Endodermal cell (in vitro differentiated cells): ENCODE results near the gene C4orf50. TPM values are rescaled to one million over a fixed set of nuclear protein-coding genes. Genes with fewer than 3 reads are reported as not detected.

Experiments used
- DNase-seq: peaks from one replicate; pipeline ENCODE4 v3.0.0-alpha.2; 2017
- H3K27ac ChIP-seq: 2 replicates; pipeline ENCODE4 v1.5.1; 2013; ENCODE audit warnings: mild to moderate bottlenecking, low read depth, low read length, moderate library complexity
- H3K27me3 ChIP-seq: 2 replicates; pipeline ENCODE4 v1.6.1; 2013; ENCODE audit warnings: mild to moderate bottlenecking, low read length, moderate library complexity; ENCODE audit not compliant: insufficient read depth, control insufficient read depth, poor library complexity, severe bottlenecking
- H3K36me3 ChIP-seq: 2 replicates; pipeline ENCODE4 v1.7.0; 2013; ENCODE audit warnings: mild to moderate bottlenecking, low read length, moderate library complexity; ENCODE audit not compliant: control insufficient read depth, insufficient read depth
- H3K4me1 ChIP-seq: one replicate; pipeline ENCODE4 v1.7.0; 2013; ENCODE audit warnings: low read length; ENCODE audit not compliant: control insufficient read depth, insufficient read depth
- H3K4me3 ChIP-seq: 2 replicates; pipeline ENCODE4 v1.5.1; 2013; ENCODE audit warnings: mild to moderate bottlenecking, low read length, moderate library complexity
- H3K9ac ChIP-seq: 2 replicates; pipeline ENCODE4 v1.6.1; 2013; ENCODE audit warnings: mild to moderate bottlenecking, low read length, moderate library complexity; ENCODE audit not compliant: poor library complexity, severe bottlenecking; ENCODE audit errors: extremely low read depth
- H3K9me3 ChIP-seq: 2 replicates; pipeline ENCODE4 v1.6.1; 2013; ENCODE audit warnings: mild to moderate bottlenecking, low read length, moderate library complexity; ENCODE audit not compliant: control insufficient read depth
- H3K27ac Mint-ChIP-seq: 2 replicates; pipeline ENCODE4 v1.8.0; 2020; ENCODE audit warnings: mixed read lengths
- H3K27me3 Mint-ChIP-seq: 2 replicates; pipeline ENCODE4 v1.8.0; 2021; ENCODE audit warnings: mild to moderate bottlenecking, mixed read lengths; ENCODE audit not compliant: insufficient read depth
- H3K36me3 Mint-ChIP-seq: 2 replicates; pipeline ENCODE4 v1.8.0; 2020; ENCODE audit warnings: low read depth, mixed read lengths
- H3K4me1 Mint-ChIP-seq: 2 replicates; pipeline ENCODE4 v1.8.0; 2020; ENCODE audit warnings: mixed read lengths
- H3K4me3 Mint-ChIP-seq: 2 replicates; pipeline ENCODE4 v1.8.0; 2020; ENCODE audit warnings: mild to moderate bottlenecking, moderate library complexity, mixed read lengths
- H3K9me3 Mint-ChIP-seq: 2 replicates; pipeline ENCODE4 v1.8.0; 2020; ENCODE audit warnings: mild to moderate bottlenecking, mixed read lengths
- WGBS, 2 experiments: methylation state at CpG; one replicate each; pipeline versions ENCODE4 v1.1.5 to v1.1.7; 2013; ENCODE audit warnings: missing lambda C conversion rate in 2 of 2, mixed read lengths in 1 of 2; ENCODE audit not compliant: insufficient coverage in 1 of 2, insufficient read length in 1 of 2; 5-methylcytosine and 5-hydroxymethylcytosine counted together
- total RNA-seq, 2 donors: library from RNA; stranded (reverse); fragmentation: NEBNext Ultra II Directional in 1 of 2; extraction: Animal tissue kit (Norgen Biotek cat#: 25700) in 1 of 2; gene quantifications; 2 replicates in 1 of 2; 3 replicates in 1 of 2; pipeline ENCODE4 v1.2.1, GENCODE V29; 2021
- TF ChIP-seq, protein P1 (sequence below): fragments of 200-600 bp; sonication (generic); conservative IDR thresholded peaks from 2 replicates; pipeline ENCODE4 v1.5.0; 2021; ENCODE audit warnings: antibody characterized with exemption, mild to moderate bottlenecking

Gene C4orf50
- total RNA-seq, 2 donors from 2014 or later = 0.84 to 1.6 TPM

DNA sequence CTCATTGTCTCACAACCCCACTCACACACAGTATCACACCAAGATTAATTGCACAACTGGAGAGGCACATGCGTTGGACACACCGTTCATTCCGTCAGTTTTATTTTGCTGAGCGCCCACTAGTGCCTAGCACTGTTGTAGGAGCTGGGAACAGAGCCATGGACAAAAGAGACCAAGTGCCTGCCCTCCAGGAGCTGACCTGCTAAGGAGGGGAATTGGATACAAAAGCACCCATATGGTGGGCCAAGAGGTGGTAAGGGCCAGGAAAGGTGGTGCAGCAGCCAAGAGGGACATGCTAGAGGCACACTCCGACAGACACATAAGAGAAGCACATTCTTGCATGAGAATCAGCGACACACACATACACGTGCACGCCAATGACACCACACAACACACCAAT, 124.6 kb downstream of the C4orf50 start:
- H3K27ac ChIP-seq = no peak overlapping the region
- Mint-ChIP-seq H3K27me3 (peaks cover 84% of the 10 kb centered on the region), H3K27ac (no peak overlapping the region), H3K4me3 (peak overlapping the region; percentile 18), H3K9me3 (peaks cover 4% of the 10 kb centered on the region), H3K4me1 (peaks cover 19% of the 10 kb centered on the region), H3K36me3 (no peaks in the 10 kb centered on the region)
- no peak for DNase-seq
- H3K9me3 ChIP-seq = no peaks in the 10 kb centered on the region
- H3K9ac ChIP-seq = no peak overlapping the region
- WGBS, 2 experiments = 88 to 91% methylated on average over 5 to 8 of the region's 8 CpGs
- peaks cover 82% of the 10 kb centered on the region for H3K27me3 ChIP-seq
- no peaks in the 10 kb centered on the region for H3K36me3 ChIP-seq
- no peaks in the 10 kb centered on the region for H3K4me1 ChIP-seq
- peak overlapping the region; percentile 15 for H3K4me3 ChIP-seq
- TF ChIP-seq, protein P1, sequence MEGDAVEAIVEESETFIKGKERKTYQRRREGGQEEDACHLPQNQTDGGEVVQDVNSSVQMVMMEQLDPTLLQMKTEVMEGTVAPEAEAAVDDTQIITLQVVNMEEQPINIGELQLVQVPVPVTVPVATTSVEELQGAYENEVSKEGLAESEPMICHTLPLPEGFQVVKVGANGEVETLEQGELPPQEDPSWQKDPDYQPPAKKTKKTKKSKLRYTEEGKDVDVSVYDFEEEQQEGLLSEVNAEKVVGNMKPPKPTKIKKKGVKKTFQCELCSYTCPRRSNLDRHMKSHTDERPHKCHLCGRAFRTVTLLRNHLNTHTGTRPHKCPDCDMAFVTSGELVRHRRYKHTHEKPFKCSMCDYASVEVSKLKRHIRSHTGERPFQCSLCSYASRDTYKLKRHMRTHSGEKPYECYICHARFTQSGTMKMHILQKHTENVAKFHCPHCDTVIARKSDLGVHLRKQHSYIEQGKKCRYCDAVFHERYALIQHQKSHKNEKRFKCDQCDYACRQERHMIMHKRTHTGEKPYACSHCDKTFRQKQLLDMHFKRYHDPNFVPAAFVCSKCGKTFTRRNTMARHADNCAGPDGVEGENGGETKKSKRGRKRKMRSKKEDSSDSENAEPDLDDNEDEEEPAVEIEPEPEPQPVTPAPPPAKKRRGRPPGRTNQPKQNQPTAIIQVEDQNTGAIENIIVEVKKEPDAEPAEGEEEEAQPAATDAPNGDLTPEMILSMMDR = no peak

DNA sequence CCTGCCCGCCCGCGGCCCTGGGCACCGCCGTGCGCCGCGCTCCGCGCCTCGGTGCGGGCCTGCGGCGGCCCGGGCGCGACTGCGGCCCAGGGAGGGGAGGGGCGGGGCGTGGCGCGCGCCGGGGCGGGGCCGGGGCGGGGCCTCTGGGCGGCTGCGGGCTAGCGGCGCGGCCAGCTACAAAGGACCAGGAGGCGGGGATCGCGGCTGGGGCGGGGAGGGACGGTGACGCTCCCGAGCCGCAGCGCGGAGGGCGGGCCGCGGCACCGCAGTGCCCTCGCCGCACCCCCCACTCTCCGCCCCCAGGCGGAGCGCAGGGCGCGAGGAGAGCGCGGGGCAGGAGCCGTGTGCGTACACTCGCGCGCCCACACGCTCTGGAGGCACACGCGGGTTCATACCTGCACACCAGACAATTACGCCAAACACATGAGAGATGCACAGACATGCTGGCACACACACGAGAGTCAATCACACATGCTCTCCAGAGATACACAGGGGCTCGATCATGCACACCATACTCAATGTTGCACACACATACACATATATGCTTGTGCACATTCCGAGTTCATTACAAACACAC, 125.1 kb downstream of the C4orf50 start, which contains the start of gene CRMP1:
TSS of gene CRMP1 (minus strand) at position 83 of the 577 bp plus-strand sequence. CDS start 117 bp downstream, outside the sequence.
- peaks cover 78% of the 10 kb centered on the region for H3K27me3 ChIP-seq
- H3K4me1 ChIP-seq = no peaks in the 10 kb centered on the region
- Mint-ChIP-seq H3K27ac (no peak within 1 kb of the TSS), H3K27me3 (peaks cover 79% of the 10 kb centered on the region), H3K4me3 (peak within 1 kb of the TSS; percentile 18), H3K9me3 (peaks cover 4% of the 10 kb centered on the region), H3K36me3 (no peaks in the 10 kb centered on the region), H3K4me1 (peaks cover 19% of the 10 kb centered on the region)
- 5 to 56% methylated on average over 4 to 66 of the region's 67 CpGs for WGBS, 2 experiments
- H3K36me3 ChIP-seq = no peaks in the 10 kb centered on the region
- no peak within 1 kb of the TSS for H3K9ac ChIP-seq
- H3K4me3 ChIP-seq = peak within 1 kb of the TSS; percentile 15
- peak; percentile 94 for DNase-seq
- H3K27ac ChIP-seq = no peak within 1 kb of the TSS
- no peaks in the 10 kb centered on the region for H3K9me3 ChIP-seq
- TF ChIP-seq, protein P1 = no peak

DNA sequence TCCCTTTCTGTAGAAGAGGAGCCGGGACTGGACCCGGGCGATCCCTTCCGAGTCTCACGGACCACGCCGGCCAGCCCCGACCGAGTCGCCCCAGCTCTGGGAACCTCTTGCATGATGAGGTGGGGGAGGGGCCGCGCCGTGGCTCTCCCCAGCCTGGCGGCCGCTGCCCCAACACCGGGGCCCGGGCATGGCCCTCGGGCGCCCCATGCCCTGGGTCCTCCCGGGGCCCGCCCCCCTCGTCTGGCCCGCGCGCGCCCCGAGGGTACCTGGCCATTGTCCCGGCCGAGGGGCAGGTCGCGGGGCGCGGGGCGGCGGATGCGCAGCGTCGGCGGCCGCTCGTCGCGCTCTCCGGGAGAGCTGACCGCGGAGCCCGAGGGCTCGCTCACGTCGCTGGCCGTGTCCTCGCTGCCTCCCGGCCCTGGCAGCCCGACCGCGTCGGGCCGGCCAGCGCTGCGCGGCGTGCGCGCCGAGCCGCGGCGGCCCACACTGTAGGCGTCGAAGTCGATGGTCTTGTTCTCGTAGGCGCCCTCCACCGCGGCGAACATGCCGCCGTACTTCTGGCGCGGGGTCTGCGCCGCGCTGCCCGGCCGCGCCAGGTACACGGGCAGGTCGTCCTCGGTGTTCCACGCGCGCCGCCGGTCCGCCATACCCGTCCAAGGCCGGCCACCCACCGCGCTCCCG, 125.8 kb downstream of the C4orf50 start:
- no peak overlapping the region for H3K4me3 Mint-ChIP-seq
- peak; percentile 65 for DNase-seq

More for the DNA sequence above, 125.8 kb downstream of the C4orf50 start:
- 1% methylated on average over 100 of the region's 100 CpGs; no CpG with 5 or more reads in 1 of the 2 experiments for WGBS, 2 experiments
- Histone ChIP-seq H3K27me3 (peaks cover 72% of the 10 kb centered on the region), H3K36me3 (no peaks in the 10 kb centered on the region), H3K9me3 (no peaks in the 10 kb centered on the region), H3K4me3 (no peak overlapping the region), H3K4me1 (no peaks in the 10 kb centered on the region), H3K27ac (no peak overlapping the region), H3K9ac (no peak overlapping the region)
- no peak overlapping the region for H3K27ac Mint-ChIP-seq
- H3K4me1 Mint-ChIP-seq = peaks cover 19% of the 10 kb centered on the region
- H3K36me3 Mint-ChIP-seq = no peaks in the 10 kb centered on the region
- peaks cover 4% of the 10 kb centered on the region for H3K9me3 Mint-ChIP-seq
- TF ChIP-seq, protein P1 = no peak
- peaks cover 73% of the 10 kb centered on the region for H3K27me3 Mint-ChIP-seq
